ENCODE measurements around the gene RBMS2.
A peak's percentile ranks its signal among the peaks of the same experiment; 100 is the strongest.
"Not testable (repeated sequence)": the region's sequence is repeated elsewhere in the genome, so short reads cannot be mapped to it uniquely, and the experiment has no call there.

RBMS2 gene

GRCh38 chr12:56521590-56522371, at the start of gene RBMS2:
Gene RBMS2, plus strand, starts transcription at chr12:56521820. Its CDS starts 204 bp downstream, at chr12:56522024.
- peak; percentile 6 for DNase-seq (ENCODE audit: low spot score)

- DNase-seq (ENCODE audit: low spot score) = no peak
Measured at GRCh38 chr12:56474389-56474788, 47.2 kb upstream of the RBMS2 start.

- no peak for DNase-seq (ENCODE audit: low spot score)
Measured at GRCh38 chr12:56476143-56476542, 45.5 kb upstream of the RBMS2 start.

GRCh38 chr12:56476972-56477432, 44.6 kb upstream of the RBMS2 start:
- DNase-seq (ENCODE audit: low spot score) = no peak

- no peak for DNase-seq (ENCODE audit: low spot score)
Measured at GRCh38 chr12:56477521-56478225, 43.9 kb upstream of the RBMS2 start.

- DNase-seq (ENCODE audit: low spot score) = no peak
Measured at GRCh38 chr12:56479625-56480024, 42.0 kb upstream of the RBMS2 start.

GRCh38 chr12:56484566-56484965, 37.1 kb upstream of the RBMS2 start:
- DNase-seq (ENCODE audit: low spot score) = no peak

GRCh38 chr12:56486694-56487093, 34.9 kb upstream of the RBMS2 start:
- no peak for DNase-seq (ENCODE audit: low spot score)

- DNase-seq (ENCODE audit: low spot score) = no peak
Measured at GRCh38 chr12:56487448-56488040, 34.1 kb upstream of the RBMS2 start.

GRCh38 chr12:56488041-56488955, 33.3 kb upstream of the RBMS2 start, which contains the start of gene GLS2:
Gene GLS2, minus strand, starts transcription at chr12:56488161. Its CDS starts 43 bp downstream, at chr12:56488118.
- DNase-seq (ENCODE audit: low spot score) = peak; percentile 82

GRCh38 chr12:56490360-56490759, 31.3 kb upstream of the RBMS2 start:
- DNase-seq (ENCODE audit: low spot score) = no peak

GRCh38 chr12:56493409-56494105, 28.1 kb upstream of the RBMS2 start:
- DNase-seq (ENCODE audit: low spot score) = not testable (repeated sequence)

GRCh38 chr12:56494106-56494415, 27.6 kb upstream of the RBMS2 start:
- not testable (repeated sequence) for DNase-seq (ENCODE audit: low spot score)

GRCh38 chr12:56494481-56494880, 27.1 kb upstream of the RBMS2 start:
- DNase-seq (ENCODE audit: low spot score) = not testable (repeated sequence)

GRCh38 chr12:56496704-56497103, 24.9 kb upstream of the RBMS2 start:
- DNase-seq (ENCODE audit: low spot score) = peak; percentile 54

GRCh38 chr12:56498126-56498902, 23.3 kb upstream of the RBMS2 start:
- DNase-seq (ENCODE audit: low spot score) = not testable (repeated sequence)

GRCh38 chr12:56499452-56499851, 22.2 kb upstream of the RBMS2 start:
- DNase-seq (ENCODE audit: low spot score) = not testable (repeated sequence)

GRCh38 chr12:56499879-56500278, 21.7 kb upstream of the RBMS2 start:
- not testable (repeated sequence) for DNase-seq (ENCODE audit: low spot score)

- DNase-seq (ENCODE audit: low spot score) = no peak
Measured at GRCh38 chr12:56510786-56511185, 10.8 kb upstream of the RBMS2 start.

GRCh38 chr12:56514014-56514318, 7.7 kb upstream of the RBMS2 start:
- DNase-seq (ENCODE audit: low spot score) = not testable (repeated sequence)

GRCh38 chr12:56517854-56518253, 3.8 kb upstream of the RBMS2 start:
- no peak for DNase-seq (ENCODE audit: low spot score)

All from CD4-positive, alpha-beta T cell treated with Interleukin-15 for 4 hours (primary cell).